ENCODE results near the gene SCLY.

Gene SCLY

DNA sequence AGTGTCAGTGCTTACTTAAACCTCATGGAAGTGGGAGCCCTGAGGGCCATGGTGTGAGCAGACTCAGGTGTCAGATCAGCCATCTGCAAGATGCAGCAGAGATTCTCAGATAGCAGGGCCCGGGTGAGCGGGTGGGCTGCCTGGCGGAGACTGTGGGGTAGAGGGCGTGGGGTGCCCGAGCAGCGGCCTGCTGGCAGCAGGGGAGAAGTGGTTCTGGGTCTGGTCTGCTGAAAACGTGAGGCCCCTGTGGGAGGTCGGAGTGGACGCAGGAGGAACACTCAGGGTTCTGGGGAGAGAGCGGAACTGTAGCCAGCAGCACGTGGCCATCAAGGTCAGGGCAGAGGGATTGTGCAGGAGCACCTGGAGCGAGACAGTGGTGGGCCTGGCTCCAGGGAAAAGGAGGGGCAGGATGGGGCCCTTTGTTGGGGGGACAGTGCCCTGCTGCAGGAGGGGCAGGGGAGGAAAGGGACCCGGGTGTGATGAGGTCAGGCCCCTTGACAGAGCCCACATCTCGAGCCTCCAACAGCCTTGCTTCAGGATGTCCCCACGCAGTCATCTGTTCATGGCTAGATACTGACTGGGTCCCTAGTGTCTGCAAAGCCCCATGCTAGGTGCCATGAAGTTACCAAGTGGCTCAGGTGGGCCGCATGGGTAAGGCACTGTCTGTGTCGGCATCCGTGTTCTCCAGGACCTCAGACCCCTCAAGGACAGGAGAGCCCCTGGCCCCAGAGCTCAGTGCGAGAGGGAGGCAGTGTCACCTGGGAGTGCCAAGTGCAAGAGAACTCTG is 36.6 kb downstream of the SCLY start:
- no peak overlapping the region for H3K4me3 ChIP-seq (ENCODE audit: low read length)
- no peak for DNase-seq (ENCODE audit: low read depth)
- TF ChIP-seq, protein P1, sequence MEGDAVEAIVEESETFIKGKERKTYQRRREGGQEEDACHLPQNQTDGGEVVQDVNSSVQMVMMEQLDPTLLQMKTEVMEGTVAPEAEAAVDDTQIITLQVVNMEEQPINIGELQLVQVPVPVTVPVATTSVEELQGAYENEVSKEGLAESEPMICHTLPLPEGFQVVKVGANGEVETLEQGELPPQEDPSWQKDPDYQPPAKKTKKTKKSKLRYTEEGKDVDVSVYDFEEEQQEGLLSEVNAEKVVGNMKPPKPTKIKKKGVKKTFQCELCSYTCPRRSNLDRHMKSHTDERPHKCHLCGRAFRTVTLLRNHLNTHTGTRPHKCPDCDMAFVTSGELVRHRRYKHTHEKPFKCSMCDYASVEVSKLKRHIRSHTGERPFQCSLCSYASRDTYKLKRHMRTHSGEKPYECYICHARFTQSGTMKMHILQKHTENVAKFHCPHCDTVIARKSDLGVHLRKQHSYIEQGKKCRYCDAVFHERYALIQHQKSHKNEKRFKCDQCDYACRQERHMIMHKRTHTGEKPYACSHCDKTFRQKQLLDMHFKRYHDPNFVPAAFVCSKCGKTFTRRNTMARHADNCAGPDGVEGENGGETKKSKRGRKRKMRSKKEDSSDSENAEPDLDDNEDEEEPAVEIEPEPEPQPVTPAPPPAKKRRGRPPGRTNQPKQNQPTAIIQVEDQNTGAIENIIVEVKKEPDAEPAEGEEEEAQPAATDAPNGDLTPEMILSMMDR (IDR thresholded peaks at IDR 0.05; ENCODE audit: insufficient read depth, low read depth, low read length, missing control alignments), result no peak

DNA sequence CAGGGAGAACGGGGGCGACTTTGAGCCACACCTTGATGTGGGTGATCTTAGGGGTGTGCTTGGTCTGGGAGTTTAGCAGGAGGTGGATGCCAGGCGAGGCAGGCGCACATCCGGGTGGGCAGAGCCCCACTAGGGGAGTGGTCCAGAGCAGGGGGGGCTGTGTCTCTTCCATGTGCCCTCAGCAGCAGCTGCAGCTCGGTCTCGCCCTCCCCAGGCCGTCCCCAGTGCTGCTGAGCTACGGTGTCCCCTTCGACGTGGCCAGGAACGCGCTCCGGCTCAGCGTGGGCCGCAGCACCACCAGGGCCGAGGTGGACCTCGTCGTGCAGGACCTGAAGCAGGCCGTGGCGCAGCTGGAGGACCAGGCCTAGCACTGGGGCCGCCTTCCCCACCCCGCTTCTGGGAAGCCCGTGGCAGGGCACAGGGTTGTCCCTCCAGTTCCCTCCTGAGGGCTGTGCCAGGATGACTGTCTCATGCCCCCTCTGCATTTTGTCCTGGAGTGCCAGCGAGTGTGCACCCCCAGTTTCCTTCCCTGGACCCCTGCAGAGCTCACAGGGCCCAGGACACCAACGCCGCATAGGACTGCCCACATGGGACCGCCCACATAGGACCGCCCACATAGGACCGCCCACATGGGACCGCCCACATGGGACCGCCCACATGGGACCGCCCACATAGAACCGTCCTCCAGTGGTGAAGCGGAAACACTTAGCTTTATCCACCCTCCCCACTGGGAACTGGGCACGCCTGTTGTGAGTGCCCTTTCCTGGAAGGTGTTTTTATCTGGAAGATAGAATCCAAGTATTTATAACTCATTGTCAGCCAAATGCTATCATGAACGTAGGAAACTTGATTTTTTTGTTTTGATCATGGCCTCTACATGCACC is 37.4 kb downstream of the SCLY start:
- H3K4me3 ChIP-seq (ENCODE audit: low read length), result no peak overlapping the region
- DNase-seq (ENCODE audit: low read depth), result peak; percentile 90
- TF ChIP-seq, protein P1 (IDR thresholded peaks at IDR 0.05; ENCODE audit: insufficient read depth, low read depth, low read length, missing control alignments), result no peak

DNA sequence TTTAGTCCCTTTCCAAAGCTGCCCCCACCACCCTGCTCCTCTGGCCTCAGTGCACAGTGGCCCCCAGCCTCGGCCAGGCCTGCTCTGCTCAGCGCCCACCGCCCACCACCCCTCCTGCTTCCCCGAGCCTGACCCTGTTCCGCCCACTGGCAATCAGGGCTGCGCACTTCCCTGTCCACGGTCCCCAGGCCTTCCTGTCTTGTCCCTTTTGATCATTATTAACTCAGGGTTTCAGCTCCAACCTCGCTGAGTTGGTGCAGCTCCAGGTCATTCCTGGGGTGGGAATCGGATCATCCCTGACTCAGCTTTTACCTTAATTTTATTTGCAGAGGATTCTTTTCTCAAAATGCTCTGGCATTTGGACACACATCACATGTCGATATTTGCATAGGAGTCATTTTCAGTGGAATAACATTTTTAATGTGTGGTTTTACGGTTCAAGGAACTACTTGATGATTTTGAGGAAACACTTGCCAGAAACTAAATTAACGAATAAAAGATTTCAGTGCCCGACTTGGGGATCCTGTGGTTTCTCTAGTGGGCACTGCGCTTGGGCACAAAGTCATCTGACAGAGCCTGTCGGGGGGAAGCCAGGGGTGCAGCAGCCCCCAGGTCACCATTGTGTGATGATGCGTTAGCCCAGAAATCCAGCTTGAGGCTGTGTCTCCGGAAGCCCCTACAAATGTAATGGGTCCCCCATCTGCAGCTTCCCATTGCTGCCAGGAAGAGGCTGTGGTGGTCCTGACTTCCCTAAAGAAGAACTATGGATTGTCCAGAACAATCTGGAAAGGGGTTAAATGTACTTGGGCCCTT is 38.3 kb downstream of the SCLY start:
- H3K4me3 ChIP-seq (ENCODE audit: low read length), result no peak overlapping the region
- DNase-seq (ENCODE audit: low read depth), result no peak
- TF ChIP-seq, protein P1 (IDR thresholded peaks at IDR 0.05; ENCODE audit: insufficient read depth, low read depth, low read length, missing control alignments), result no peak

DNA sequence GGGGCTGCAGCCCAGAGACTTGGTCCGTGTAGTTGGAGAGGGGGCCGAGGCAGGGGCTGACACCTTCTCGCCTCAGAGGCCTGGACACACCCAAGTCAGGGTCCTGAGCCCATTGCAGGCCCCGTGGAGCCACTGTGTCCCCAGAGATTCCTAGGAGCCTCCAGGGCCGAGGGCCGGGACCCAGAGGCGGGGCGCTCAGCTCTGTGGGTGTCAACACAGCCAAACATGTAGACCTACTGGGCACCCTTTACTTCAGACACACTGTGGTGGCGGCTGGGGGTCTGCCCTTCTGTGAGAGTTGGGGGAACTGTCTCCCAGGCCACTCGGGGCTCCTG is 38.9 kb downstream of the SCLY start:
- no peak for DNase-seq (ENCODE audit: low read depth)
- H3K4me3 ChIP-seq (ENCODE audit: low read length), result no peak overlapping the region
- TF ChIP-seq, protein P1 (IDR thresholded peaks at IDR 0.05; ENCODE audit: insufficient read depth, low read depth, low read length, missing control alignments), result no peak

DNA sequence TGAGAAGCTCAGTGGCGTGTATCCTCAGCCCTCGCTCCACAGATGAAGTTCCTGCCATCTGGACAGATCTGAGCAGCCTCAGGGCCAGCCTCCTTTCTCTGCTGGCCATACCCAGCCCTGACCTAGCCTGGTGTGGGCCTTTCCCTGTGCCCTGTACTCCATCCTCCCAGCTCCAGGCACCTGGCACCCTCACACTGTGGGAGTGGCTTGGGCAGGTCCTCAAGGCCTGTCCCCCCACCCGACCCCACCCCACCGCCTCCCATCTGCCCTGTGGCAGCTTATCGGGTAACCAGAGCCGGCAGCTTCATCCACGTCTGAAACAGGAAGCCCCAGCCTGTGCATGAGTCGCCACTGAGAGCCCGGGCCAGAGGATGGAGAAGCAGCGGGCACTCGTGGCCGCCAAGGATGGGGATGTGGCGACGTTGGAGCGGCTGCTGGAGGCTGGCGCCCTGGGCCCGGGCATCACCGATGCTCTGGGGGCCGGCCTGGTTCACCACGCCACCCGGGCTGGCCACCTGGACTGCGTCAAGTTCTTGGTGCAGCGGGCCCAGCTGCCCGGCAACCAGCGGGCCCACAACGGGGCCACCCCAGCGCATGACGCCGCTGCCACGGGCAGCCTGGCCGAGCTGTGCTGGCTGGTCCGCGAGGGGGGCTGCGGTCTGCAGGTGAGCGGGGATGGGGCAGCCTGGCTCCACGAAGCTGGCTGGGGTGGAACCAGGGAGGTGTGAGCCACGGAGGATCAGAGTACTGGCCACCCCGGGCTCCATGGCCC is 39.4 kb downstream of the SCLY start, which contains the start of gene ESPNL:
TSS of gene ESPNL (plus strand) at position 292 of the 772 bp plus-strand sequence. CDS start at position 372, 80 bp downstream.
- TF ChIP-seq, protein P1 (IDR thresholded peaks at IDR 0.05; ENCODE audit: insufficient read depth, low read depth, low read length, missing control alignments), result no peak
- DNase-seq (ENCODE audit: low read depth), result peak; percentile 20

More for the DNA sequence above, 39.4 kb downstream of the SCLY start, which contains the start of gene ESPNL:
- no peak within 1 kb of the TSS for H3K4me3 ChIP-seq (ENCODE audit: low read length)

Measured in epithelial cell of esophagus (primary cell).